Vagina (tissue), 2 donors: ENCODE measurements around the gene CACNA1C. TPM values are rescaled to one million over a fixed set of nuclear protein-coding genes. Genes with fewer than 3 reads are reported as not detected.

Source experiments
- DNase-seq, 2 donors: peaks; one replicate each; pipeline ENCODE4 v3.0.0-alpha.2; 2017; ENCODE audit errors: extremely low spot score in 2 of 2
- H3K27ac ChIP-seq: fragments of 200-600 bp; sonication (generic); one replicate; pipeline ENCODE4 v1.5.1; 2019
- H3K27me3 ChIP-seq: fragments of 200-600 bp; sonication (generic); one replicate; pipeline ENCODE4 v1.5.1; 2019
- H3K36me3 ChIP-seq, 2 donors: fragments of 200-600 bp; sonication (generic); one replicate each; pipeline ENCODE4 v1.5.1; 2017 to 2019
- H3K4me1 ChIP-seq: fragments of 200-600 bp; sonication (generic); one replicate; pipeline ENCODE4 v1.5.1; 2019
- H3K4me3 ChIP-seq, 2 donors: fragments of 200-600 bp; sonication (generic); 1 replicate in 1 of 2; 2 replicates in 1 of 2; pipeline ENCODE4 v1.5.1; 2016 to 2019
- H3K9me3 ChIP-seq: fragments of 200-600 bp; sonication (generic); one replicate; pipeline ENCODE4 v1.5.1; 2019
- CTCF ChIP-seq, 3 experiments: fragments of 450-650 bp in 2 of 3; fragments of 200-600 bp in 1 of 3; sonication (generic) in 1 of 3; IDR thresholded peaks; one replicate each; pipeline ENCODE4 v1.5.1; 2017 to 2019; ENCODE audit warnings: antibody characterized with exemption in 3 of 3, mild to moderate bottlenecking in 2 of 3, moderate library complexity in 2 of 3
- POLR2A ChIP-seq, 2 donors: fragments of 450-650 bp; IDR thresholded peaks; one replicate each; pipeline ENCODE4 v1.6.1; 2017; ENCODE audit warnings: antibody characterized with exemption in 2 of 2, mild to moderate bottlenecking in 2 of 2, moderate library complexity in 2 of 2
- POLR2AphosphoS5 ChIP-seq, 2 donors: sonication (generic); formaldehyde crosslinking; IDR thresholded peaks; one replicate each; pipeline ENCODE4 v1.9.0; 2017; ENCODE audit warnings: antibody characterized with exemption in 2 of 2, mild to moderate bottlenecking in 2 of 2, low read depth in 1 of 2; ENCODE audit not compliant: insufficient read depth in 1 of 2
- intact Hi-C: fragments of 100-400 bp; cut with DNase I; formaldehyde crosslinking; loops from one replicate; pipeline ENCODE4 v1.15.1; 2023
- total RNA-seq: library from RNA; depleted of rRNA; stranded (reverse); fragments of >200 nt; gene quantifications from one replicate; pipeline ENCODE4 v1.2.3, GENCODE V29; 2016

CACNA1C gene
- total RNA-seq, 1 donor from 2014 or later = 9.8 TPM

- H3K4me1 ChIP-seq = peaks cover 34% of the 10 kb centered on the region
- H3K9me3 ChIP-seq = no peaks in the 10 kb centered on the region
- intact Hi-C loops = loop anchor here (10.0 kb wide), 2 partner anchors 98 to 112 kb away; partner anchors contain the start of gene CACNA1C
- H3K27ac ChIP-seq = no peak overlapping the region
- no peaks in the 10 kb centered on the region for H3K27me3 ChIP-seq
- DNase-seq = no peak
- H3K36me3 ChIP-seq = no peaks in the 10 kb centered on the region
- TF ChIP-seq POLR2A (IDR thresholded peaks at IDR 0.05) = no peak
- TF ChIP-seq CTCF (IDR thresholded peaks at IDR 0.05) = no peak
- TF ChIP-seq POLR2AphosphoS5 (IDR thresholded peaks at IDR 0.05; ENCODE audit: insufficient read depth in 1 of 2, low read depth in 1 of 2) = no peak
- no peak overlapping the region for H3K4me3 ChIP-seq
Measured at GRCh38 chr12:2167231-2167630, 114.4 kb downstream of the CACNA1C start.

- Histone ChIP-seq H3K4me1 (peaks cover 28% of the 10 kb centered on the region), H3K4me3 (no peak overlapping the region), H3K36me3 (no peaks in the 10 kb centered on the region), H3K9me3 (no peaks in the 10 kb centered on the region), H3K27me3 (no peaks in the 10 kb centered on the region), H3K27ac (no peak overlapping the region)
- intact Hi-C loops = loop anchor here (10.0 kb wide), 2 partner anchors 96 to 114 kb away; partner anchors contain the start of gene CACNA1C
- DNase-seq = no peak
- TF ChIP-seq POLR2AphosphoS5 (IDR thresholded peaks at IDR 0.05; ENCODE audit: insufficient read depth in 1 of 2, low read depth in 1 of 2) = no peak
- no peak for TF ChIP-seq CTCF (IDR thresholded peaks at IDR 0.05)
- no peak for TF ChIP-seq POLR2A (IDR thresholded peaks at IDR 0.05)
Measured at GRCh38 chr12:2168808-2169207, 116.0 kb downstream of the CACNA1C start.

GRCh38 chr12:2169489-2169888 lies 116.7 kb downstream of the CACNA1C start:
- Histone ChIP-seq H3K36me3 (no peaks in the 10 kb centered on the region), H3K9me3 (no peaks in the 10 kb centered on the region), H3K4me1 (peaks cover 21% of the 10 kb centered on the region), H3K27me3 (no peaks in the 10 kb centered on the region), H3K27ac (no peak overlapping the region), H3K4me3 (no peak overlapping the region)
- no peak for DNase-seq
- intact Hi-C loops = loop anchor here (10.0 kb wide), 2 partner anchors 95 to 115 kb away; partner anchors contain the start of gene CACNA1C
- no peak for TF ChIP-seq POLR2AphosphoS5 (IDR thresholded peaks at IDR 0.05; ENCODE audit: insufficient read depth in 1 of 2, low read depth in 1 of 2)
- TF ChIP-seq POLR2A (IDR thresholded peaks at IDR 0.05) = no peak
- no peak for TF ChIP-seq CTCF (IDR thresholded peaks at IDR 0.05)

GRCh38 chr12:2169940-2170339 lies 117.2 kb downstream of the CACNA1C start:
- DNase-seq = no peak
- Histone ChIP-seq H3K36me3 (no peaks in the 10 kb centered on the region), H3K27me3 (no peaks in the 10 kb centered on the region), H3K9me3 (no peaks in the 10 kb centered on the region), H3K4me1 (peaks cover 18% of the 10 kb centered on the region), H3K4me3 (no peak overlapping the region), H3K27ac (no peak overlapping the region)
- intact Hi-C loops = loop anchor here (10.0 kb wide), 2 partner anchors 95 to 115 kb away; partner anchors contain the start of gene CACNA1C
- TF ChIP-seq POLR2AphosphoS5 (IDR thresholded peaks at IDR 0.05; ENCODE audit: insufficient read depth in 1 of 2, low read depth in 1 of 2) (no peak), CTCF (IDR thresholded peaks at IDR 0.05) (no peak), POLR2A (IDR thresholded peaks at IDR 0.05) (no peak)

- intact Hi-C loops = no loop called here
- Histone ChIP-seq H3K27ac (no peak overlapping the region), H3K27me3 (no peaks in the 10 kb centered on the region), H3K36me3 (no peaks in the 10 kb centered on the region), H3K4me1 (peaks cover 18% of the 10 kb centered on the region), H3K4me3 (no peak overlapping the region), H3K9me3 (no peaks in the 10 kb centered on the region)
- no peak for DNase-seq
- TF ChIP-seq POLR2A (IDR thresholded peaks at IDR 0.05) (no peak), POLR2AphosphoS5 (IDR thresholded peaks at IDR 0.05; ENCODE audit: insufficient read depth in 1 of 2, low read depth in 1 of 2) (no peak), CTCF (IDR thresholded peaks at IDR 0.05) (no peak)
Measured at GRCh38 chr12:2170376-2170775, 117.6 kb downstream of the CACNA1C start.
